ENCODE results near the gene CSNK2B.

CSNK2B gene

DNA sequence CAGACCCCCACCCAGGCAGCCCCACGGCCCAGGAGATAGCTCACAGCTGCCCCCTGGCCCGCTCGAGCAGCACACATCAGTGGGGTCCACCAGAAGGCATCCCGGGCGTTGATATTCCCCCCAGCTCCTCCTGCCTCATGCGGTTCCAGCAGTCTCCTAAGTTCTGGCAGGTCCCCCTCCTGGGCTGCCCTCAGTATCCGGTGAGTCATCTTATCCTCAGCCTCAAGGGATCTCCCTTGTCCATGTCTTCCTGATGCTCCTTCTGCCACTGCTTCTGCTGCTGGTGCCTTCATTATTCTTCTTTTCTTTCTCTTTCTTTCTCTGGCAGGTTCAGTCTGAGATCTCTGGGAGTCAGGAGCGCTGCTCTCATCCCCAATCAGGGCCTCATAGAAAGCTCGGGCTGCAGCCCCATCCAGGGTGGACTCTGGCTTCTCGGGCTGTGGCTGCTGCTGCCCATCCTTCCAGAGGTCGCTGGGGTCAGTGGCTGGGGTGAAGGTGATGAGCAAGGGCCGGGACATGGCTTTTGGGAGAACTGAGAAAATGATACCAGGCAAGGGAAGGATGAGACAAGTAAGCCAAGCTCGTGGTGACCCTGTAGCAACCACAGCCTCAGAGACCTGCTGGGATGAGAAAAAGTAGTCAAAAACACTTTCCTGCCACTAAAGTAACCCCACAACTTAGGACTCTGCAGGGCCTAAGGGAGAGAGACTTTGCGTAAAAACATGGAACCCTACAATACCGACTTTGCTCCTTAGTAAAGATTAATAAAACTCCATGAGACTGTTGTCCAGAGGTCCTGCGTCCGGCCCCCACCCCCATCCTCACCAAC is 1.7 kb upstream of the CSNK2B start:
- peak overlapping the region; percentile 98 for H3K4me3 ChIP-seq (ENCODE audit: low read length)
- peaks cover 34% of the 10 kb centered on the region for H3K36me3 ChIP-seq (ENCODE audit: control insufficient read depth, insufficient read depth, low read length, severe bottlenecking)
- H3K9ac ChIP-seq (ENCODE audit: low read length): peak overlapping the region; percentile 98
- no peaks in the 10 kb centered on the region for H3K27me3 ChIP-seq (replicated peaks; ENCODE audit: control insufficient read depth, insufficient read depth, low read length)
- H3K9me3 ChIP-seq (ENCODE audit: control insufficient read depth, low read length): no peaks in the 10 kb centered on the region
- peak; percentile 69 for DNase-seq (ENCODE audit: low read depth)
- H3K4me1 ChIP-seq (ENCODE audit: control insufficient read depth, insufficient read depth, low read length): peaks cover 38% of the 10 kb centered on the region

DNA sequence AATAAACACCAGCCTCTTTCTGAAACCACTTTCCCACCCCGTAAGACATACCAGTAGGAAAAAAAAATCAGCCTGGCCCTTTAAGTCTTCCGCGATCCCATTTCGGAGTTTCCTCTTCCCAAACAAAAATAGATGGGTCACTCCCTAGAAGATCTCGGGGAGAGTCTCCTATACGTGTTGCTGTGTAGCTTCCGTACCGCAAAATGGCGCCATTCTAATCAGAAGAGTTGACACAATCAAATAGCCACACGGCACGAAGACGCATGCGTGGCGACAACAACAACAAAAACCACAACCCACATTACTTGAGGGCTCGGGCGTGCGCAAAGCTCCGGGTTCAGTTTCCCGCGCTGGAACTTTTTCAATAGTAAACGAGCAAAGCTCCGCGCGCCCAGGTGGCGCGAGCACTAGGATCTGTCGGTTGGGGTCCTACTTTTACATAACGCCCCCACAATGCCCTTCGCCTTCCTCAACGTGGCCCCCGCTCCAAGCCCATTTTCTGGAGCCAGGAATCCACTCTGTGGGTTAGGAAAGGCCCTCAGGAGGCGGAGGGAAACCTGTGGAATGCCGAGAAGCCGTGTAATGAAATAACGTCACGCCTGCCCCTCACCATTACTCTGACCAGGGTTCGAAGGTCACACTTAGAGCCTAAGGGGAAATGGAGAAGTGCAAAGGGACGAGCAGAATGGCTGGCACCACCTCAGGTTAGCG is 935 bp upstream of the CSNK2B start, which contains the start of gene GPANK1:
TSS of gene GPANK1 (minus strand) at position 208 of the 711 bp plus-strand sequence. CDS start 519 bp downstream, outside the sequence.
- peaks cover 33% of the 10 kb centered on the region for H3K4me1 ChIP-seq (ENCODE audit: control insufficient read depth, insufficient read depth, low read length)
- no peaks in the 10 kb centered on the region for H3K9me3 ChIP-seq (ENCODE audit: control insufficient read depth, low read length)
- H3K9ac ChIP-seq (ENCODE audit: low read length): peak within 1 kb of the TSS; percentile 98
- H3K27me3 ChIP-seq (replicated peaks; ENCODE audit: control insufficient read depth, insufficient read depth, low read length): no peaks in the 10 kb centered on the region
- peak; percentile 96 for DNase-seq (ENCODE audit: low read depth)
- peak within 1 kb of the TSS; percentile 98 for H3K4me3 ChIP-seq (ENCODE audit: low read length)
- peaks cover 41% of the 10 kb centered on the region for H3K36me3 ChIP-seq (ENCODE audit: control insufficient read depth, insufficient read depth, low read length, severe bottlenecking)

DNA sequence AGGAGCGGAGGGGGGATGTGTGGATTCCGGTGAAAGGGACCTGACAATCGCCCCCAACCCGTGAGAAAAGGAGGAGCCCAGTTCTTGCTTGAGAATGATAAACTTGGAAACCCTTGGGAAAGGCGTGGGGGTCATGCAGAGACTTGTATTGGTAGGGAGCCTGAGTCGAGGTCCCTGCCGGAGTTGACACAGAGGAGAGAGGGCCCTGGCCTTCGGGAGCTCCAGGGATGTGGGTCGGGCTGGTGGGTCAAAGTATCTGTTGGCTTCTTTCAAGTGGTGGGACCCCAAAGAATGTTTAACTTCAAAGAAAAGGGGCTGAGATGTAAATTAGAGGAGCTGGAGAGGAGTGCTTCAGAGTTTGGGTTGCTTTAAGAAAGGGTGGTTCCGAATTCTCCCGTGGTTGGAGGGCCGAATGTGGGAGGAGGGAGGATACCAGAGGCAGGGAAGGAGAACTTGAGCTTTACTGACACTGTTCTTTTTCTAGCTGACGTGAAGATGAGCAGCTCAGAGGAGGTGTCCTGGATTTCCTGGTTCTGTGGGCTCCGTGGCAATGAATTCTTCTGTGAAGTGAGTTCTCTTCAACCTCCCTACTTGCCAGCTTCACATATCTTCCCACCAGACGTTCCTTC is 571 bp downstream of the CSNK2B start:
- H3K4me3 ChIP-seq (ENCODE audit: low read length): peak overlapping the region; percentile 98
- H3K36me3 ChIP-seq (ENCODE audit: control insufficient read depth, insufficient read depth, low read length, severe bottlenecking): peaks cover 56% of the 10 kb centered on the region
- no peaks in the 10 kb centered on the region for H3K27me3 ChIP-seq (replicated peaks; ENCODE audit: control insufficient read depth, insufficient read depth, low read length)
- peak overlapping the region; percentile 98 for H3K9ac ChIP-seq (ENCODE audit: low read length)
- H3K9me3 ChIP-seq (ENCODE audit: control insufficient read depth, low read length): no peaks in the 10 kb centered on the region
- DNase-seq (ENCODE audit: low read depth): peak; percentile 56
- H3K4me1 ChIP-seq (ENCODE audit: control insufficient read depth, insufficient read depth, low read length): peaks cover 24% of the 10 kb centered on the region

DNA sequence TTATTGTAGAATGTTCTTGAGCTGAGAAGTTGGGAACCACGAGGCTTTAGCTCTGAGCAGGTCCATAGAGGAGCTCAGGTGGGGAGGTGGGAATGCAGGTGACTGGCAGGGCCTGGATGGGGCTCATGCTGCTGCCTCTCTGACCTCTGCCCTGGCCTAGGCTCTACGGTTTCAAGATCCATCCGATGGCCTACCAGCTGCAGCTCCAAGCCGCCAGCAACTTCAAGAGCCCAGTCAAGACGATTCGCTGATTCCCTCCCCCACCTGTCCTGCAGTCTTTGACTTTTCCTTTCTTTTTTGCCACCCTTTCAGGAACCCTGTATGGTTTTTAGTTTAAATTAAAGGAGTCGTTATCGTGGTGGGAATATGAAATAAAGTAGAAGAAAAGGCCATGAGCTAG is 3.8 kb downstream of the CSNK2B start, which contains the start of gene LY6G5B:
TSS of gene LY6G5B (plus strand) at position 301 of the 400 bp plus-strand sequence. CDS start 975 bp downstream, outside the sequence.
- H3K4me3 ChIP-seq (ENCODE audit: low read length): no peak within 1 kb of the TSS
- H3K27me3 ChIP-seq (replicated peaks; ENCODE audit: control insufficient read depth, insufficient read depth, low read length): no peaks in the 10 kb centered on the region
- H3K9me3 ChIP-seq (ENCODE audit: control insufficient read depth, low read length): no peaks in the 10 kb centered on the region
- peaks cover 73% of the 10 kb centered on the region for H3K36me3 ChIP-seq (ENCODE audit: control insufficient read depth, insufficient read depth, low read length, severe bottlenecking)
- DNase-seq (ENCODE audit: low read depth): no peak
- H3K9ac ChIP-seq (ENCODE audit: low read length): no peak within 1 kb of the TSS
- peaks cover 6% of the 10 kb centered on the region for H3K4me1 ChIP-seq (ENCODE audit: control insufficient read depth, insufficient read depth, low read length)

DNA sequence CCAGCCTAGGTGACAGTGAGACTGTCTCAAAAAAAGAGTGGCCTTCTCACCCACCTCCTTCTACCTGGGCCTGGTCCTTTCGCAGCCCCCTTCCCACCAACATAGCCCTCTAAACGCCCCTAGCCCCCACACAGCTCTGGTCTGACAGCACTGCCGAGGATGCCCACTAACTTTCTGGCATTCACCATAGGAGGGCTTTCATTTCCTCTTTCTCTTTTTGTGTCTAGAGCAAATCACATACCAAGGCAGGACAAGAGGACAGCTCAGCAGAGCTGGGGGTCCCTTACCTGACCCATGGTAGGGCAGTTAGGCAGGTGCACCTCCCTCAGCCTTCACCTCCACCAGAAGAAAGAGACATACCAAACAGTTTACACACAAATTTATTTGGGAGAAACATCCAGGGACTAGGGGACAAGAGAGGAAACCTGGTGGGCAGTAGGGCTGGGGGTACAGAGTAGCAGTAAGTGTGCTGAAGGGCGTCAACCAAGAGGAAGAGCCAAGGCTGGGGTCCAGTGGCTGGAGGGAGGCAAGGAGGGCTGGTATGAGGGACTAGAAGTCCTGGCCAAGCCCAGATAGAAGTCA is 10.5 kb downstream of the CSNK2B start:
- DNase-seq (ENCODE audit: low read depth): no peak
- H3K4me1 ChIP-seq (ENCODE audit: control insufficient read depth, insufficient read depth, low read length): peaks cover 9% of the 10 kb centered on the region
- H3K27me3 ChIP-seq (replicated peaks; ENCODE audit: control insufficient read depth, insufficient read depth, low read length): no peaks in the 10 kb centered on the region
- H3K9ac ChIP-seq (ENCODE audit: low read length): no peak overlapping the region
- H3K36me3 ChIP-seq (ENCODE audit: control insufficient read depth, insufficient read depth, low read length, severe bottlenecking): peaks cover 29% of the 10 kb centered on the region
- no peak overlapping the region for H3K4me3 ChIP-seq (ENCODE audit: low read length)
- H3K9me3 ChIP-seq (ENCODE audit: control insufficient read depth, low read length): no peaks in the 10 kb centered on the region

DNA sequence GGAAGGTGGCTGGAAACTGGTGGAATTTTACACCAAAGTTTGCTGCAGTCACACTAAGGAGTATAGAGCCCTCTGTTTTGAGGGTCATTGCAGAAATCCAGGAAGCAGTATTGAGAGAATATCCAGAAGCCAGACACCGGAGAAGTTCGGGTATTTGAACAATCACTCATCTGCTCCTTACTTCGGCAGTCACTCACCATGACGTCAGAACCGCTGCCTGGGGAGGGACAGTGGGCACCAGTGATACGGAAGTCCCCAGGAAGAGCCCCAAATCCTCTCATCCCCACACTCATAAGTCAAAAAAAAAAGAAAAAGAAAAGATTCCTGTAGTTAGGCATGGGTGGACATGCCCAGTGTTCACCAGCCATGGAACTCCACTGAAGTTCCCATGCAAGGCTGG is 11.0 kb downstream of the CSNK2B start:
- no peak overlapping the region for H3K9ac ChIP-seq (ENCODE audit: low read length)
- H3K36me3 ChIP-seq (ENCODE audit: control insufficient read depth, insufficient read depth, low read length, severe bottlenecking): peaks cover 24% of the 10 kb centered on the region

DNA sequence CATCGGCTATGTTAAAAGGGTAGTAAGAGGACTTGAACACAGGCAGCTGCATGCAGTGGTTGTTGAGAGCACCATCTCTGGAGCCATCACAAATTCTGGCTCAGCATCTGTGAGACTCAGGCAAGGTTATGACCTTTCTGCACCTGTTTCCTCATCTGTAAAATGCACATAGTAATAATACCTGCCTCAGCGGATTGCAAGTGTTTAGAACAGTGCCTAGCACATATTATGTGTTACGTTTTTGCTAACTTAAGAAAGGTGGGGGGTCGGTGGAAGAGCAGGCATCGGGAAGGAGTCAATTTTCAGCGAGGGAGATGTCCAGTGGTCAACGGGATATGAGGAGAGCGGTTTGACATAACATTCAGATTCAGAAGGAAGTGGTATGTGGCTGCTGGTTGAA is 12.1 kb downstream of the CSNK2B start:
- Histone ChIP-seq H3K9me3 (ENCODE audit: control insufficient read depth, low read length) (no peaks in the 10 kb centered on the region), H3K36me3 (ENCODE audit: control insufficient read depth, insufficient read depth, low read length, severe bottlenecking) (peaks cover 15% of the 10 kb centered on the region), H3K9ac (ENCODE audit: low read length) (no peak overlapping the region), H3K4me3 (ENCODE audit: low read length) (no peak overlapping the region), H3K27me3 (replicated peaks; ENCODE audit: control insufficient read depth, insufficient read depth, low read length) (no peaks in the 10 kb centered on the region), H3K4me1 (ENCODE audit: control insufficient read depth, insufficient read depth, low read length) (peaks cover 13% of the 10 kb centered on the region)
- no peak for DNase-seq (ENCODE audit: low read depth)

More for the DNA sequence above, 11.0 kb downstream of the CSNK2B start:
- H3K4me1 ChIP-seq (ENCODE audit: control insufficient read depth, insufficient read depth, low read length): peaks cover 13% of the 10 kb centered on the region
- H3K27me3 ChIP-seq (replicated peaks; ENCODE audit: control insufficient read depth, insufficient read depth, low read length): no peaks in the 10 kb centered on the region
- H3K4me3 ChIP-seq (ENCODE audit: low read length): no peak overlapping the region
- no peak for DNase-seq (ENCODE audit: low read depth)
- no peaks in the 10 kb centered on the region for H3K9me3 ChIP-seq (ENCODE audit: control insufficient read depth, low read length)

DNA sequence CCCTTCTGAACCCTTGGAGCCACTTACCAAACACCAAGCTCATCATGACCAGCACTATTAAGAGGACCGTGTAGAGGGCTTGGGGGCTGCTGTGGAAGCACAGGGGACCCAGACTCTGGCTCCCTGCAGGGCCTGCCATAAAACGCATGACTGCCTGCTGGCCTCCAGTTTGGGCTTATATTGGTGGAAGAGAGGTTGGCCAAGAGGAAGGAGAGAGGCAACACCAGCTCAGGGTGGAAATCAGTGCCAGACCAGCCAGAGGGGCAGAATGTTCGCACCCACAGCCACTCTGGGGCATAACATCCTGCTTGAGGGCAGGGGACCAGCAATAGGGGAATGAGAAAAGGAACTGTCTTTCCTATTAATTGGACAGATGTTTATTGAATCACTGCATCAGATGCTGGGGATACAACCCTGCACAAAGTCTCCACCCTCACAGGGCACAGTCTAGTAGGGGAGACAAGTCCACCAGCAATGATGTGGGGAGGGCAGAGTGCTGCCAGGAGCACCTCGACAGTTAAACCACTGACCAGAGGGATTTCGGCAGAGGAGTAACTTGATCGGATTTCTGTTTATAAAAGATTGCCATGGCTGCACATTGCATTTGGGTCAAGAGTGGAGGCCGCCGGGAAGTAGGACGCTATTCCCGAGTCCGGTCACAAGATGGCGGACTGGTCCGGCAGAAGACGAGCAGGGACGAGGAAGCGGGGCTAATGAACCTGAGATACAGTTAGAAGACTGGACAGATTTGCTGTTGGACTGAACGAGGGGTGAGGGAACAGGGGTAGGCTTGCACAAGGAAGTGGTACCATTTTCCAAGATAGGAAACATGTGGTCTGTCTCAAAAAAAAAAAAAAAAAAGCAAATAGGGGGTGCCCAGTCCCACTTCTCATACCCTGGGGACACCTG is 14.6 kb downstream of the CSNK2B start, which contains the start of gene LY6G5C:
TSS of gene LY6G5C (minus strand) at position 842 of the 909 bp plus-strand sequence. CDS start at position 148, 694 bp downstream.
- Histone ChIP-seq H3K36me3 (ENCODE audit: control insufficient read depth, insufficient read depth, low read length, severe bottlenecking) (no peaks in the 10 kb centered on the region), H3K27me3 (replicated peaks; ENCODE audit: control insufficient read depth, insufficient read depth, low read length) (no peaks in the 10 kb centered on the region), H3K9me3 (ENCODE audit: control insufficient read depth, low read length) (no peaks in the 10 kb centered on the region), H3K4me3 (ENCODE audit: low read length) (peak within 1 kb of the TSS; percentile 77), H3K4me1 (ENCODE audit: control insufficient read depth, insufficient read depth, low read length) (peaks cover 13% of the 10 kb centered on the region), H3K9ac (ENCODE audit: low read length) (peak within 1 kb of the TSS; percentile 73)
- DNase-seq (ENCODE audit: low read depth): peak; percentile 96

DNA sequence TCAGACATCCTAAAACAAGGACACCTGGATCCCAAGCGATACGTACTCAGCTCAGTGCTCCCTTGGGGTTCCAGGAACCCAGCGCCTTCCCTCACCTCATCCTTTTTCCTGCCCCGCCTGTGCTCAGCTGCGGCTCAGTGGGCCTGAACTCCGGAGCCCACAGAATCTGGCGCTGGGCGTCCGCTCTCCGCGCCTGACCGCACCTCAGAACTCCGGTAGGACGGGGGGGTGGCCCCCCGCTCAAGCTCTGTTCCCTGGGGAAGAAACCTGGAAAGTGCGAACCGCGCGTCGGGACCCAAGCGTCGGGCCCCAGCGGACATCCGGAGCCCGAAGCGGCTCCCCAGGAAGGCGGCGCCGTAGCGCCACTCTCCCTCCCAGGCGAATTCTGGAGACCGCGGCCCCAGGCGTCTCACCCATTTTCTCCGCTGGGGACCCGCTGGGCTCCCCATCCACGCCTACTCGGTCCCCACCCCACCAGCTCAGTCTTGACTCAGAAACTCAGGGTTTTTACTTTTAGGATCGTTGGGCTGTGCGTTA is 15.3 kb downstream of the CSNK2B start:
- peaks cover 5% of the 10 kb centered on the region for H3K36me3 ChIP-seq (ENCODE audit: control insufficient read depth, insufficient read depth, low read length, severe bottlenecking)
- H3K9ac ChIP-seq (ENCODE audit: low read length): peak overlapping the region; percentile 73
- H3K4me1 ChIP-seq (ENCODE audit: control insufficient read depth, insufficient read depth, low read length): peaks cover 13% of the 10 kb centered on the region
- DNase-seq (ENCODE audit: low read depth): peak; percentile 80
- no peaks in the 10 kb centered on the region for H3K27me3 ChIP-seq (replicated peaks; ENCODE audit: control insufficient read depth, insufficient read depth, low read length)
- peak overlapping the region; percentile 77 for H3K4me3 ChIP-seq (ENCODE audit: low read length)
- no peaks in the 10 kb centered on the region for H3K9me3 ChIP-seq (ENCODE audit: control insufficient read depth, low read length)

DNA sequence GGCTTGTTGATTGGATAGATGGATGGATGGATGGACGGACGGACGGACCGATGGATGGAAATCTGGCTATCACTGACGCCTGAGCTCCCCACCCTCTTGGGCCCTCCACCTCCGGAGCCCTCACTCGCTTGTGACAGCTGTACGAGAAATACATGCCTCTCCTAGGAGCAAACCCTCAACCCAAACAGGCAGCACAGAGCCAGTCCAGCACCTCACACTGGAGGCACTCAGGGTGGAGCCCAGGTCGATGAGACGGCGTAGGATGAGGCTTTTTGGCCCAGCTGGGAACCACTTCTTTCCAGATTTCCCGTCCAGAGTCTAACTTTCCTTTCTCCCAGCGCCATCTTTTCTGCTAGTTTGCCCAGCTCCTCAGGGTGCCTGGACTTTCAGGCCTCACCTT is 17.7 kb downstream of the CSNK2B start:
- Histone ChIP-seq H3K9ac (ENCODE audit: low read length) (no peak overlapping the region), H3K4me3 (ENCODE audit: low read length) (no peak overlapping the region), H3K36me3 (ENCODE audit: control insufficient read depth, insufficient read depth, low read length, severe bottlenecking) (peaks cover 29% of the 10 kb centered on the region), H3K27me3 (replicated peaks; ENCODE audit: control insufficient read depth, insufficient read depth, low read length) (no peaks in the 10 kb centered on the region), H3K9me3 (ENCODE audit: control insufficient read depth, low read length) (no peaks in the 10 kb centered on the region), H3K4me1 (ENCODE audit: control insufficient read depth, insufficient read depth, low read length) (peaks cover 13% of the 10 kb centered on the region)
- DNase-seq (ENCODE audit: low read depth): no peak
